GM12878 (cell line): ENCODE results near the gene VWA5B2. TPM values are rescaled to one million over a fixed set of nuclear protein-coding genes. Genes with fewer than 3 reads are reported as not detected.

Experiments
- ATAC-seq: fragments of 200-7000 bp; cut with Tn5 transposase; 3 replicates; pipeline ENCODE4 v1.9.1; 2020; ENCODE audit warnings: mild to moderate bottlenecking, moderate library complexity
- BruUV-seq: library from RNA; stranded (reverse); fragments of 400-500 nt; replicated peaks from 2 replicates; lab custom pipeline; 2021; lab: Mats Ljungman, UMichigan
- CTCF ChIA-PET: fragments of 300-600 bp; sonication (Branson Sonifier 250); formaldehyde crosslinking; extraction: SDS; loops from one replicate; lab custom pipeline; 2021; ENCODE audit warnings: inconsistent platforms; lab: Yijun Ruan, JAX
- POLR2A ChIA-PET: fragments of 350-600 bp; formaldehyde crosslinking; extraction: SDS; loops from one replicate; lab custom pipeline; 2021; ENCODE audit warnings: inconsistent platforms; lab: Charles Lee
- RAD21 ChIA-PET: fragments of 300-600 bp; sonication (Branson Sonifier 250); formaldehyde crosslinking; loops from one replicate; lab custom pipeline; 2023; ENCODE audit warnings: antibody characterized with exemption; ENCODE audit not compliant: unreplicated experiment; lab: Charles Lee
- SMC1A ChIA-PET: fragments of 300-600 bp; sonication (Branson Sonifier 250); formaldehyde crosslinking; loops from one replicate; lab custom pipeline; 2023; ENCODE audit not compliant: unreplicated experiment, uncharacterized antibody; lab: Charles Lee
- DNase-seq: peaks from one replicate; pipeline ENCODE4 v3.0.0-alpha.2; 2011; ENCODE audit warnings: low read depth, low spot score
- FAIRE-seq: peaks from 3 replicates; lab custom pipeline; 2011; peaks lifted over from hg19 to GRCh38; lab: Jason Lieb, UNC
- H2AFZ ChIP-seq: 2 replicates; pipeline ENCODE4 v1.6.0; 2011; ENCODE audit warnings: low read depth, low read length, control low read depth; ENCODE audit not compliant: control insufficient read depth
- H3K27ac ChIP-seq: 2 replicates; pipeline ENCODE4 v1.5.1; 2011; ENCODE audit warnings: control low read depth; ENCODE audit not compliant: control insufficient read depth, insufficient read depth
- H3K27me3 ChIP-seq, 2 experiments: replicated peaks in 1 of 2; 2 replicates each; pipeline versions ENCODE4 v1.6.0 to v1.6.1; 2011; ENCODE audit warnings: low read length in 1 of 2; ENCODE audit not compliant: control insufficient read depth in 2 of 2, insufficient read depth in 2 of 2
- H3K36me3 ChIP-seq, 2 experiments: 2 replicates each; pipeline ENCODE4 v1.5.1; 2011; ENCODE audit warnings: low read length in 1 of 2; ENCODE audit not compliant: control insufficient read depth in 2 of 2, insufficient read depth in 2 of 2
- H3K4me1 ChIP-seq: 2 replicates; pipeline ENCODE4 v1.6.1; 2011; ENCODE audit warnings: mild to moderate bottlenecking, low read length, moderate library complexity, mixed read lengths; ENCODE audit not compliant: control insufficient read depth, insufficient read depth
- H3K4me2 ChIP-seq: 2 replicates; pipeline ENCODE4 v1.6.0; 2011; ENCODE audit warnings: control low read depth; ENCODE audit not compliant: control insufficient read depth, insufficient read depth
- H3K4me3 ChIP-seq: fragments of 200-600 bp; sonication (generic); 2 replicates; pipeline ENCODE4 v1.5.1; 2016
- H3K79me2 ChIP-seq: 2 replicates; pipeline ENCODE4 v1.6.0; 2011; ENCODE audit warnings: low read length; ENCODE audit not compliant: control insufficient read depth, insufficient read depth
- H3K9ac ChIP-seq: 2 replicates; pipeline ENCODE4 v1.8.0; 2011; ENCODE audit warnings: low read length, control low read depth, mixed read lengths; ENCODE audit not compliant: control insufficient read depth, insufficient read depth
- H3K9me3 ChIP-seq: replicated peaks from 3 replicates; pipeline ENCODE4 v1.5.1; 2011; ENCODE audit warnings: mild to moderate bottlenecking, low read length; ENCODE audit not compliant: control insufficient read depth, insufficient read depth
- H4K20me1 ChIP-seq: 2 replicates; pipeline ENCODE4 v1.6.0; 2011; ENCODE audit not compliant: control insufficient read depth, insufficient read depth
- BCL11A ChIP-seq: IDR thresholded peaks from 2 replicates; pipeline ENCODE4 v1.6.1; 2011; ENCODE audit warnings: low read depth, low read length
- CEBPZ ChIP-seq: fragments of 150-350 bp; IDR thresholded peaks from 2 replicates; pipeline ENCODE4 v1.6.1; 2016; ENCODE audit warnings: low read depth, low read length
- ELK1 ChIP-seq: IDR thresholded peaks from 2 replicates; pipeline ENCODE4 v1.6.1; 2012; ENCODE audit warnings: low read depth, low read length, improper control_type of control experiment
- IRF3 ChIP-seq: fragments of 450-650 bp; IDR thresholded peaks from 2 replicates; pipeline ENCODE4 v1.6.1; 2014; ENCODE audit warnings: mild to moderate bottlenecking
- JUNB ChIP-seq: IDR thresholded peaks from 2 replicates; pipeline ENCODE4 v1.6.1; 2016; ENCODE audit warnings: antibody characterized with exemption, mild to moderate bottlenecking
- LARP7 ChIP-seq: fragments of 450-650 bp; IDR thresholded peaks from 2 replicates; pipeline ENCODE4 v1.6.1; 2017; ENCODE audit warnings: mild to moderate bottlenecking
- NKRF ChIP-seq: fragments of 450-650 bp; conservative IDR thresholded peaks from 2 replicates; pipeline ENCODE4 v1.6.1; 2017; ENCODE audit warnings: mild to moderate bottlenecking, moderate library complexity
- POU2F2 ChIP-seq: IDR thresholded peaks from 3 replicates; pipeline ENCODE4 v1.6.1; 2011; ENCODE audit warnings: low read depth, mild to moderate bottlenecking, low read length, borderline replicate concordance
- REST ChIP-seq: IDR thresholded peaks from 2 replicates; pipeline ENCODE4 v1.6.1; 2012; ENCODE audit warnings: mild to moderate bottlenecking, low read depth, low read length
- SP1 ChIP-seq: IDR thresholded peaks from one replicate; pipeline ENCODE4 v1.6.1; 2011; ENCODE audit warnings: low read depth, low read length
- TBL1XR1 ChIP-seq: IDR thresholded peaks from 2 replicates; pipeline ENCODE4 v1.6.1; 2012; ENCODE audit warnings: low read depth, low read length, improper control_type of control experiment
- ZBED1 ChIP-seq: IDR thresholded peaks from 2 replicates; pipeline ENCODE4 v1.6.1; 2016; ENCODE audit warnings: borderline replicate concordance
- WGBS: methylation state at CpG from one replicate; pipeline ENCODE4 v1.1.6; 2016; ENCODE audit warnings: low lambda C conversion rate; ENCODE audit not compliant: insufficient replicate concordance, insufficient coverage; ENCODE audit errors: missing lambda C conversion rate; 5-methylcytosine and 5-hydroxymethylcytosine counted together
- in situ Hi-C: fragments of 300-500 bp; cut with MboI; formaldehyde crosslinking; loops from 9 replicates; pipeline ENCODE4 v1.14.3; 2018; ENCODE audit warnings: mixed read lengths
- intact Hi-C: fragments of 100-400 bp; cut with micrococcal nuclease; formaldehyde crosslinking; loops from one replicate; pipeline ENCODE4 v1.14.2; 2022; ENCODE audit not compliant: unreplicated experiment
- polyA plus RNA-seq, 11 experiments: library from polyadenylated mRNA; depleted of rRNA in 4 of 11; unstranded in 6 of 11; stranded (reverse) in 5 of 11; fragments of >200 nt; fragmentation: Nextera tagmentation in 4 of 11; fragmentation: Illumina TruSeq in 1 of 11; extraction: Ambion mirVana in 4 of 11; extraction: Trizol in 1 of 11; gene quantifications; 1 replicate in 1 of 11; 2 replicates in 10 of 11; pipeline versions ENCODE4 v1.2.1 to v1.2.3, GENCODE V29; 2011 to 2016; ENCODE audit warnings: inconsistent platforms in 2 of 11, missing spikeins in 2 of 11, low read depth in 1 of 11
- total RNA-seq, 4 experiments: library from RNA; depleted of rRNA in 3 of 4; stranded (reverse); fragments of >200 nt in 3 of 4; fragmentation: Illumina TruSeq in 1 of 4; extraction: Trizol in 1 of 4; gene quantifications; 2 replicates each; pipeline versions ENCODE4 v1.2.1 to v1.2.3, GENCODE V29; 2013 to 2021

Gene VWA5B2
- total and polyA plus RNA-seq, 10 of the 15 experiments (the other 5 are each of a cell fraction or from before 2014, with no cell fraction given): 0.03 to 0.09 TPM; not detected in 8

GRCh38 chr3:184258926-184259325 is 29.5 kb downstream of the VWA5B2 start (continued):
- TF ChIP-seq IRF3: no peak
- no peak for TF ChIP-seq ZBED1
- no peak for TF ChIP-seq NKRF

GRCh38 chr3:184259396-184259877 is 30.1 kb downstream of the VWA5B2 start:
- Histone ChIP-seq H3K27me3 (peaks cover 2 to 11% of the 10 kb centered on the region in 2 experiments), H3K27ac (no peak overlapping the region), H3K79me2 (no peaks in the 10 kb centered on the region), H3K36me3 (no peaks in the 10 kb centered on the region), H4K20me1 (no peaks in the 10 kb centered on the region), H3K9me3 (no peaks in the 10 kb centered on the region), H3K9ac (no peak overlapping the region), H3K4me1 (0 out of 2 replicates have a peak, but pooled peaks cover 4% of the 10 kb centered on the region), H3K4me3 (no peak overlapping the region), H3K4me2 (no peak overlapping the region), H2AFZ (no peak overlapping the region)
- no peak for ATAC-seq
- WGBS: 53% methylated on average over 28 of the region's 28 CpGs
- no peak for DNase-seq
- FAIRE-seq: no peak
- intact Hi-C loops: loop anchor here (10.0 kb wide), 1 partner anchor 245 kb away; the partner anchor contains the start of gene ABCC5
- ChIA-PET POLR2A (no interaction called here), RAD21 (no interaction called here), SMC1A (no interaction called here), CTCF (no interaction called here)
- in situ Hi-C loops: no loop called here
- BruUV-seq: no TSS peak
- TF ChIP-seq TBL1XR1 (no peak), ELK1 (no peak), CEBPZ (no peak), POU2F2 (no peak), JUNB (no peak), LARP7 (no peak), SP1 (no peak), BCL11A (no peak), REST (no peak)
